AG04449 (cell line): ENCODE measurements around the gene SLC28A1.

Experiments used
- CTCF ChIA-PET: fragments of 350-600 bp; formaldehyde crosslinking; extraction: SDS; loops from one replicate; lab custom pipeline; 2021; ENCODE audit warnings: antibody characterized with exemption; lab: Yijun Ruan, JAX
- POLR2A ChIA-PET: fragments of 400-600, 350-600 bp; formaldehyde crosslinking; extraction: SDS; loops from one replicate; lab custom pipeline; 2020; ENCODE audit warnings: antibody characterized with exemption, inconsistent platforms; lab: Yijun Ruan, JAX
- DNase-seq: peaks from one replicate; pipeline ENCODE4 v3.0.0-alpha.2; 2010; ENCODE audit warnings: low read depth, low spot score
- H3K4me3 ChIP-seq: 2 replicates; pipeline ENCODE4 v1.5.1; 2011; ENCODE audit warnings: low read depth, mild to moderate bottlenecking, control low read depth, low read length
- CTCF ChIP-seq: IDR thresholded peaks from one replicate; pipeline ENCODE4 v1.5.1; 2011; ENCODE audit warnings: mild to moderate bottlenecking, moderate library complexity, low read length, control low read depth, inconsistent platforms; ENCODE audit not compliant: insufficient read depth; ENCODE audit errors: missing control alignments

SLC28A1 gene

GRCh38 chr15:84991014-84991712, 106.7 kb downstream of the SLC28A1 start:
- no peak for TF ChIP-seq CTCF
- no peak for DNase-seq
- H3K4me3 ChIP-seq, result no peak overlapping the region
- POLR2A ChIA-PET, result no interaction called here
- CTCF ChIA-PET, result interaction anchor here (1.0 to 2.2 kb wide), 2 partner anchors 14 to 63 kb away, joined by 3 to 9 read pairs; no protein-coding TSS in a partner anchor

- TF ChIP-seq CTCF, result no peak
- H3K4me3 ChIP-seq, result no peak overlapping the region
- DNase-seq, result no peak
- ChIA-PET CTCF (interaction anchor here (0.9 to 2.2 kb wide), 3 partner anchors 13 to 33 kb away, joined by 3 to 9 read pairs (median 3); no protein-coding TSS in a partner anchor), POLR2A (interaction anchor here (0.6 to 1.0 kb wide), 2 partner anchors 12 to 307 kb away, joined by 3 to 5 read pairs; no protein-coding TSS in a partner anchor)
Observed at GRCh38 chr15:84992157-84992944, 107.9 kb downstream of the SLC28A1 start.
